Measurements from ENCODE around the gene TESPA1. TPM values are rescaled to one million over a fixed set of nuclear protein-coding genes. Genes with fewer than 3 reads are reported as not detected.

Gene TESPA1
- total RNA-seq, 1 donor from 2014 or later = 0.68 TPM

- no peak for ATAC-seq
Measured at GRCh38 chr12:54983536-54984101, 943 bp downstream of the TESPA1 start.

DNA sequence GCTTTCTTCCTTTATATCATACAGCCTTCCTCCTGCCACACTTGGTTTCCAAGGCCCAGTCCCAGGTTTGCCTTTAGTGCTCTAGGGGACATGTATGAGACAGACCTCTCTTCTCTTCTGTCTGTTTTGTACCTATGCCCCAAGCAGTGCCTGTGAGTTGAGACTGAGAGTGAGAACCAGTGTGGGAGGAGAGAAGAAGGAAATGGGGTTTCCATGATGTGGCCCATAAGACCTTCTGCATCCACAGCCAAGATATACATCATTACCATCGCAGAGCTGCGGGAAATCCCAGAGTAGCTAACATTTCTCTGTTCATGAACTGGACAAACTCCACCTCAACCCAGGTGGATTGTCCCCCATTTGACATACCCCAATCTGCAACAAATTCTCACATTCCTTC lies 2.8 kb downstream of the TESPA1 start:
- ATAC-seq = no peak

DNA sequence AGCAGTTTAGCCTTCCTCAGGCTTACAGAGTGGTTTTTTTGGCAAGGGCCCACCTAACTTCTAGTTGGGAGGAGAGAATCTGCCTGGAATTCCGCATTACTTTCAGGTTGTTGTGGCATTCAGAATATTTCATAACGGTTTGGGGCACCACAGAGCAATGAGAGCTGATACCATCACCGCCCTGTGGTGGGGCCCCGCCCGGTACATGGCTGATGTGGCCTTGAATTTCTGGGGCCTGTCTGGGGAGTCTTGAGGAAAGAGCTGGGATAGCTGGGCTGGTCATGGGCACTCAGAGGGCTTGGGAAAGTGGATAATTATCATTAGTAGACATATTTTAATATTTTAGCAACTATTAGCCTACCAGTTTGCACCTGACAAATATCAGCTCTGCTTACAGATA lies 4.2 kb downstream of the TESPA1 start:
- ATAC-seq = no peak

- ATAC-seq = no peak
Measured at GRCh38 chr12:54977857-54978256, 6.7 kb downstream of the TESPA1 start.

DNA sequence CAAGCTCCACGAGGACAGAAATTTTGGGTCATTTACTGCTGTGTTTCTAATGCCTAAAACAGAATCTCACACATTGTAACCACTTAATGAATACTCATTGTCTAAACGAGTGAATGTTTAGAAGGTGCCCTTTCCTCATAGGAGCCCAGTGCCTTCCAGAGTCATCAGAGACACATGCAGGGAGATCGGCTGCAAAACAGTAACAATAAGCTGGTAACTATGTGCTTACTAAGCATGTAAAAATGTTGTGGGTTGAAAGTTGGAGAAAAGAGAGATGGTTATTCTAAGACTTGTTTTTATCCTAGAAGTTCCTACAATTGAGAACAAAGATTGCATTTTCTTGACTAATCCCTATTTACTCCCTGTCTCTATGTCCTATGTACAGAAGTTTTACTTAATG lies 7.4 kb downstream of the TESPA1 start:
- no peak for ATAC-seq

GRCh38 chr12:54975875-54976274 lies 8.7 kb downstream of the TESPA1 start:
- ATAC-seq = no peak

- no peak for ATAC-seq
Measured at GRCh38 chr12:54975272-54975671, 9.3 kb downstream of the TESPA1 start.

DNA sequence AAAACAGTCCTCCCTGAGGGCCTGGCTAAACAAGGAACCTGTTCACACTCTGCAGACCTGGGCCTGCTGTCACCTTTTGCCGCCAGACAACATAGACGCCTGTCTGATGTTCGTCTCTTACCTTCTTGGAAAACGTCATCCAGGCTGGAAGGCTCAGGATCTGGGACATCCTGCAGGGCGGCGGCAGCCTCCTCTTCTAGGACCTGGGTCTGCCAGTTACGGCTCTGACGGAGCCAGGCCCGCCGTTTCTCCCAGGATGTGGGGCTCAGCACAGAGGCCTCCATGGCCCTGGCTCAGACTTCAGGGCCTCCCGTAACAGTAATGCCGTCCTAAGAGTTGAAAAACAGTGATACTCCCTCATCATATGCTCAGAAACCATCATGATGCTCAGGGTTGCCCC lies 10.3 kb downstream of the TESPA1 start:
- ATAC-seq = no peak

DNA sequence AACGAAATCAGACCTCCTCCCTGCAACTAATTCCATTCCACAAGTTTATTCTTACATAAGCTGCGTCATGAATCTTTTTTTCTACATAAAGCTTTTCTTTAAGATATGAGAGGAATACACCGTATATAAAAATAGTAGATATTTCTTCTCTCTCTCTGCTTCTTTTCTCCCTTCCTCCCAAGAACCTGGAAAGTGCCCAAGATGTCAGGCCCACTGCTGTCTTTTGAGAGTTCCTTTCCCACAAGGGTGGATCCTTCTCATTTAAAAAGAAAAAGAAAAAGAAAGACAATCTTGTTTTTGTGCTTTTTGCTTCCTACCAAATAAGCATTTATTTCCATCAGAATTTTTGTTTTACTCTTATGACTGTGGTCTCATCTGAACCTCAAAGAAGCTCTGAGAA lies 11.0 kb downstream of the TESPA1 start:
- ATAC-seq = no peak

GRCh38 chr12:54970741-54971140 lies 13.8 kb downstream of the TESPA1 start:
- ATAC-seq = no peak

- ATAC-seq = no peak
Measured at GRCh38 chr12:54968181-54968730, 16.3 kb downstream of the TESPA1 start.

DNA sequence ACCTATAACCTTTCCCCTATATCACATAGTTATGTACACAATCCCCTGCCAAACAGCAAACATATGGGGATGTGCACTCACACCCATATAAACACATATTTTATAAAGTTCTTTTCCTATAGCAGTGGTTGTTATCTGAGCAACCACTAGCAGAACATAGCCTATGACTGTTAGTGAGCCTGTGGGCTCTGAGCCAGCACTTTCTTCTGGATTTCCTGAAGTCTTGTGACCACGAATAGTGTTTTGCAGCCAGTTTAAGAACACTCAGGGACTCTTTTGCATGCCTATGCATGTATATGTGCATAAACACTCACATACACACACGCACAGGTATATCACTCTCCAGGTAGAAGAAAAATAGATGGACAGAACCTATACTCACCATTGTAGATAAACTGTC lies 17.1 kb downstream of the TESPA1 start:
- no peak for ATAC-seq

- no peak for ATAC-seq
Measured at GRCh38 chr12:54961190-54961589, 23.4 kb downstream of the TESPA1 start.

DNA sequence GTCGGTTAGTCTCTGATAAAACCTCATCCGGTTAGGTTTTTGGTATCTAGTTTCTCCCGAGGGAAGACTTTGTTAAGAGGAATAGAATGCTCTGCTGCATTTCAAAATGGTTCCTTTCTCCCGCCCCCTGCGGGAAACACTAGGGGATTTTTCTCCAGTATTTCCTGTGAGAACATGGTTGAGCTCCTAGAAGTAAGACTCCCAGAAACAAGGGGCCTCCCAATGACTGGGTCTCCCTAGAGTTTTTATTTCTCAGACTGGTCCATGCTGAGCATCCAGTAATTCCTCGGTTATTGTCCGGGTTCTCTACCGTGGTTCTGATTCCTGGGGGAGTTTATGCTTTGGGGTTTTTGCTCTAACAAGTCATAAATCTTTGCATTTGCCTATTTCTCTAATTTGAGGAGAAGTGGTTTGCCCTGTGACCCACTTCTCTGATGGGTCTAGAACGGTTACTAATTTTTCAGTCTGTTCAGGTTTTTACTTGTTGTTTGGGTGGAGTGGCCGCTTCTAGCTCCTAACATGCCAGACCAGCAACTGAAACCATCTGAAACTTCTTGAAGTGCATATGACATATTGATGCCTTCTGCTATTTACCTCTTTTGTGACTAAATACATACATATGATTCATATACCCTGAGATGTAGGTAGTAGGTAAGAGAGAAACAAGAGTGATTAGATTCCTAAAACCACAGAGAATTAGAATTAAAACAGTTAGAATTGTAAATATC lies 25.1 kb downstream of the TESPA1 start:
- ATAC-seq = no peak

GRCh38 chr12:54958048-54958658 lies 26.4 kb downstream of the TESPA1 start:
- ATAC-seq = peak; percentile 55

DNA sequence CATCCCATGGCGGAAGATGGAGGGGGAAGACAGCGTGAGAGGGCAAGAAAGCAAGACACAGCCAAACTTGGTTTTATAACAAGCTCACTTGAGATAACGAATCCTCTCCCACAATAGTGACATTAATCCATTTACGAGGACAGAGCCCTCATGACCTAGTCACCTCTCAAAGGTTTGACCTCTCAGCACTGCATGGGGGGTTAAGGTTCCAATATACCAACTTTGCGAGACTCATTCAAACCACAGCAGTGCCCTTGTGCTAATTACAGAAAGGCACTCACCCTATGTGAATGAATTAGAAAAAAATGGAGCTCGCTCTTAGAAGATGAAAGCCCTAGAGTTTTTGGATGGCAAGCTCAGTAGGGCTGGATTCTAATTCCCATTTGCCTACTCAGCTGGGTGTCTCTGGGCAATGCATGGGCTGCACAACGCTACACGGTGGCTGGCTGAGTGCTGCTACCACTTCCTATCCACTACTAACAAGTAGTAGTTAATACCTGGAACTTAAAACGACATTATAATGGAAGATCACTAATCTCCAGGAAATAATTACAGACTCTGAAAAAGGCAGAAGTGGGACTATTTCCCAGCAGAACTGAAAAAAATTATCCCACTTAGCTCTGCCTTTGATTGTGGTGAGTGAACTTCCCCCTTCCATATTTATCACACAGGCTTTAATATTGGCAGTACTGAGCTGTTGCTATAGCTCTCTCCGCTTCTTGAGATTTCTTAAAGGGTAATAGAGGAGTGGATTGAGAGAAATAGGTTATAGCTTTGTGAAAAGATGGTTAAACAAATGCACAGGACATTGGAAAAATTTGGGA lies 27.5 kb downstream of the TESPA1 start:
- no peak for ATAC-seq

GRCh38 chr12:54956322-54956721 lies 28.2 kb downstream of the TESPA1 start:
- ATAC-seq = no peak

- ATAC-seq = no peak
Measured at GRCh38 chr12:54954801-54955200, 29.8 kb downstream of the TESPA1 start.

- ATAC-seq = no peak
Measured at GRCh38 chr12:54954228-54954627, 30.3 kb downstream of the TESPA1 start.

GRCh38 chr12:54950071-54950727 lies 34.4 kb downstream of the TESPA1 start:
- no peak for ATAC-seq

DNA sequence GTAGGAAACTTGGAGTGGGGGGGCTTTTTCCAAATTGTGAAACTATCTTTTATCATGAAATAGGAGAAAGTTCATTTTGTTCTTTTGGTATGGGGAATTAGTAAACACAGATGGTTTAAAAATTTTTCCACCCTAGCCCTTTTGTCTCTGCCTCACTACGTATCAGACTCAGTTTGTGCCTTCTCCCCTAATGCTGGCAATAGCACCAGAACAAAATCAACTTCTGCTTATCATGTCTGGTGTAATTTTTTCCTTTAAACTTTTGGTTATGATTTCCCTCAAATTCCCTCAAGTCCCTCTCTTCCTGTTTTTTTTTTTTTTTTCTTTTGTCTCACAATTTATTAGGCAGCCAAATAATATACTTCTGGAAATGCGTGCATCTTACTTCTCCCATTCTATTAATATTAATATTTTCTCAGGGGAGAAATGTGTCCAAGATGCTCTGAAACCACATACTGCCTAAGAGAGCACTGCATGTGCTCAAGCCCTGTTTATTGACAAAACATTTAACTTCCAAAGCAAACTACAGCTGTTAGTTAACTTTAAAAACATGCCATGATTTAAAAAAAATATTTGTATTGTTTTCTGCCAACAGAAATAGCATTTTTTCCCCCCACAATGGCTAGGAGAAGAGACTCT lies 35.4 kb downstream of the TESPA1 start:
- no peak for ATAC-seq

GRCh38 chr12:54948171-54948570 lies 36.4 kb downstream of the TESPA1 start:
- ATAC-seq = no peak

All from esophagus mucosa (tissue), 1 donor.